Vagina (tissue), 2 donors: ENCODE results near the gene FZD2.

Experiments
- CTCF ChIP-seq, 3 experiments: fragments of 450-650 bp in 2 of 3; fragments of 200-600 bp in 1 of 3; sonication (generic) in 1 of 3; IDR thresholded peaks; one replicate each; pipeline ENCODE4 v1.5.1; 2017 to 2019; ENCODE audit warnings: antibody characterized with exemption in 3 of 3, mild to moderate bottlenecking in 2 of 3, moderate library complexity in 2 of 3
- POLR2A ChIP-seq, 2 donors: fragments of 450-650 bp; IDR thresholded peaks; one replicate each; pipeline ENCODE4 v1.6.1; 2017; ENCODE audit warnings: antibody characterized with exemption in 2 of 2, mild to moderate bottlenecking in 2 of 2, moderate library complexity in 2 of 2
- POLR2AphosphoS5 ChIP-seq, 2 donors: sonication (generic); formaldehyde crosslinking; IDR thresholded peaks; one replicate each; pipeline ENCODE4 v1.9.0; 2017; ENCODE audit warnings: antibody characterized with exemption in 2 of 2, mild to moderate bottlenecking in 2 of 2, low read depth in 1 of 2; ENCODE audit not compliant: insufficient read depth in 1 of 2

- TF ChIP-seq POLR2A (IDR thresholded peaks at IDR 0.05) (no peak), CTCF (IDR thresholded peaks at IDR 0.05) (no peak), POLR2AphosphoS5 (IDR thresholded peaks at IDR 0.05; ENCODE audit: insufficient read depth in 1 of 2, low read depth in 1 of 2) (no peak)
These were observed 4.9 kb upstream of the FZD2 start for GRCh38 chr17:44552361-44552760.
